BLaER1 (cell line): Measurements from ENCODE around the gene GNAO1.

Source experiments
- H3K27ac ChIP-seq: shearing (Covaris generic); formaldehyde crosslinking; 2 replicates; pipeline ENCODE4 v1.8.1; 2022
- H3K27me3 ChIP-seq: shearing (Covaris generic); formaldehyde crosslinking; 2 replicates; pipeline ENCODE4 v1.8.1; 2022
- H3K36me3 ChIP-seq: shearing (Covaris generic); formaldehyde crosslinking; 2 replicates; pipeline ENCODE4 v1.8.1; 2022
- H3K4me1 ChIP-seq: shearing (Covaris generic); formaldehyde crosslinking; 2 replicates; pipeline ENCODE4 v1.8.1; 2022
- H3K4me2 ChIP-seq: shearing (Covaris generic); formaldehyde crosslinking; 2 replicates; pipeline ENCODE4 v1.8.1; 2022
- H3K4me3 ChIP-seq: shearing (Covaris generic); formaldehyde crosslinking; 2 replicates; pipeline ENCODE4 v1.8.1; 2022
- H3K9ac ChIP-seq: shearing (Covaris generic); formaldehyde crosslinking; 2 replicates; pipeline ENCODE4 v1.8.1; 2022
- H3K9me3 ChIP-seq: shearing (Covaris generic); formaldehyde crosslinking; 2 replicates; pipeline ENCODE4 v1.8.1; 2022
- H4K20me1 ChIP-seq: shearing (Covaris generic); formaldehyde crosslinking; 2 replicates; pipeline ENCODE4 v1.8.1; 2022
- Cebpa-rat ChIP-seq: shearing (Covaris generic); IDR thresholded peaks from 2 replicates; pipeline ENCODE4 v1.8.1; 2022

Gene GNAO1

GRCh38 chr16:56325956-56326355 is 134.7 kb downstream of the GNAO1 start:
- H3K9me3 ChIP-seq: no peaks in the 10 kb centered on the region
- no peak overlapping the region for H3K4me3 ChIP-seq
- H3K27me3 ChIP-seq: no peaks in the 10 kb centered on the region
- no peak for TF ChIP-seq Cebpa-rat
- H3K27ac ChIP-seq: peak overlapping the region; percentile 51; the same call in 1 of the 2 replicates
- H4K20me1 ChIP-seq: no peaks in the 10 kb centered on the region
- H3K4me1 ChIP-seq: peaks cover 36% of the 10 kb centered on the region
- no peaks in the 10 kb centered on the region for H3K36me3 ChIP-seq
- peak overlapping the region; percentile 89 for H3K4me2 ChIP-seq
- peak overlapping the region; percentile 27; the same call in 1 of the 2 replicates for H3K9ac ChIP-seq

DNA sequence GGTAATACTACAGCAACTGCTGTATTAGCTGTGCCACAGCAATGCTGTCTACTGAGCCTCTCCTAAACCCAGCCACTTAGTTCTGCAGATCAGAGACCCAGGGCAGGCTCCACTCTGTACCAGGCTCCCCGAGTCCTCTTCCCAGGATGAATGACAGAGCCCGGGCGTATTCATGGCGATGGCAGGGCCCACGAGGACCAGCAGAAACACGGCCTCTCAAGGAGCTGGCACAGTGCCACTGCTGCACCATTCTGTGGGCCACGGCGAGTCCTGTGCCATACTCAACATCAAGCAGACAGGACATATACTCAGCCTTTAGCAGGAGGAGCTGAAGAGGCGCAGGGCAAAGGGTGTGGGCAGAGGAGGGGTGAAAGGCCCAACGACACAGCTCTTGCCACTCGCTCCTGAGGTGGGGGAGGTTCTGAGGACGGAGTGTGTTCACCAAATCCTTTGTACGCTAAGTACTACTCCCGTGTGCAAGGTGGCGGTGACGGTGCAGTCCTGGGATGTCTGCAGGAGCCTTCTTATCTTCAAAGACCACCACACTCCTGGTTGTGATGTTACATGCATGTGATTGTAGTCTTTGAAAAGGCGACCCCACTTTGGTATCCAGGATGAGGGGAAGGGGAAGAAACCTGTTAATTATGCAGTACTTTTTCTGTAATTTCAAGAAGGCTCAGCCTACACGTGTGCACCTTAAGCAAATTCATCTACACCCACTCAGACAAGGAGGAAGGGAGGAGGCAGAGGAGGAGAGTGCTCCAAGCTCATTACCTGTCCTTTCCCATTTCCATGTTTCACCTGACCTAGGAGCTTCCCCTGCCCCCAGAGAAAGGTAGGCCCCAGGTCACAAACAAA is 136.0 kb downstream of the GNAO1 start:
- Histone ChIP-seq H3K36me3 (no peaks in the 10 kb centered on the region), H3K4me3 (no peak overlapping the region), H3K4me1 (peaks cover 41% of the 10 kb centered on the region), H4K20me1 (no peaks in the 10 kb centered on the region), H3K27me3 (no peaks in the 10 kb centered on the region), H3K27ac (peak overlapping the region; percentile 51; the same call in 1 of the 2 replicates), H3K9me3 (no peaks in the 10 kb centered on the region), H3K9ac (peak overlapping the region; percentile 27; the same call in 1 of the 2 replicates), H3K4me2 (peak overlapping the region; percentile 89)
- TF ChIP-seq Cebpa-rat: no peak

DNA sequence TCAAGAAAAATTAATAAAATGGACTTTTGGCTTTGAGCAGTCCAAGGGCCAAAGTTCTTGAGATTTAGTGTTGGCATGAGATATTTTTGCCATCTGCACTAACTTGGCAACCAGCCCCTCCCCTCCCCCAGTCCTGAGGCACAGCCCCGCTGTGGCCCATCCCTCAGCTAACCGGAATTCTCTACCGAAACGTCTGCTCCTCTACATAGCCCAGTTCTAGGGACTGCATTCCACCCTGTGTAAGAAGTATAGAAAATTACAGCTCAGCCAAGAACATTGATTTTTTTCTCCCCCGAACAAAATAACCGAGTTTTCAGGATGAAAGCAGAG is 136.6 kb downstream of the GNAO1 start:
- peaks cover 46% of the 10 kb centered on the region for H3K4me1 ChIP-seq
- H4K20me1 ChIP-seq: no peaks in the 10 kb centered on the region
- TF ChIP-seq Cebpa-rat: no peak
- H3K27me3 ChIP-seq: no peaks in the 10 kb centered on the region
- H3K4me3 ChIP-seq: no peak overlapping the region
- no peaks in the 10 kb centered on the region for H3K9me3 ChIP-seq
- no peak overlapping the region for H3K4me2 ChIP-seq
- H3K27ac ChIP-seq: no peak overlapping the region
- no peaks in the 10 kb centered on the region for H3K36me3 ChIP-seq
- no peak overlapping the region for H3K9ac ChIP-seq

- no peak for TF ChIP-seq Cebpa-rat
- Histone ChIP-seq H3K4me3 (no peak overlapping the region), H4K20me1 (no peaks in the 10 kb centered on the region), H3K36me3 (no peaks in the 10 kb centered on the region), H3K4me2 (no peak overlapping the region), H3K9me3 (no peaks in the 10 kb centered on the region), H3K27me3 (no peaks in the 10 kb centered on the region), H3K9ac (no peak overlapping the region), H3K4me1 (peaks cover 51% of the 10 kb centered on the region), H3K27ac (no peak overlapping the region)
Measured at GRCh38 chr16:56328276-56329022, 137.2 kb downstream of the GNAO1 start.

GRCh38 chr16:56329887-56330286 is 138.6 kb downstream of the GNAO1 start:
- Histone ChIP-seq H3K4me2 (no peak overlapping the region), H3K9me3 (no peaks in the 10 kb centered on the region), H3K27me3 (no peaks in the 10 kb centered on the region), H3K27ac (no peak overlapping the region), H3K9ac (no peak overlapping the region), H3K4me3 (no peak overlapping the region), H3K4me1 (peaks cover 63% of the 10 kb centered on the region), H4K20me1 (no peaks in the 10 kb centered on the region), H3K36me3 (no peaks in the 10 kb centered on the region)
- no peak for TF ChIP-seq Cebpa-rat

DNA sequence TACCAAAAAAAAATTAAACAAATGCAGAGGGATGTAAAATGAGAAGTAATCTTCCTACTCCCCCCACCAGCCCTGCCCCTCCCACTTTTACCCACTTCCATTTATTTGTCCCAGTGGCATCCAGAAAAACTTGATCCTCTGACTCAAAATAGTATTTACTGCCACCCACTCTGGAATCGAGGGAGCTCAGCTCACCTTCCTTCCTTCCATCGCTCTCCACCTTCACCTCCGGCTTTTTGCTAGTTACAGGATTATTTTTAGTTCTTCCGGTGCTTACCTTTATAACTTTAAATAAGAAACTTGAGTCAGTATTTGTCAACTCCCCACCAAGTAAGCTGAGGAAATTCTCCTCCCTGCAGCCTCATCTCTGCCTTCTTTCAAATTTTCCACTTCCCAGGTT is 139.2 kb downstream of the GNAO1 start:
- peak overlapping the region; percentile 75 for H3K4me2 ChIP-seq
- no peak for TF ChIP-seq Cebpa-rat

DNA sequence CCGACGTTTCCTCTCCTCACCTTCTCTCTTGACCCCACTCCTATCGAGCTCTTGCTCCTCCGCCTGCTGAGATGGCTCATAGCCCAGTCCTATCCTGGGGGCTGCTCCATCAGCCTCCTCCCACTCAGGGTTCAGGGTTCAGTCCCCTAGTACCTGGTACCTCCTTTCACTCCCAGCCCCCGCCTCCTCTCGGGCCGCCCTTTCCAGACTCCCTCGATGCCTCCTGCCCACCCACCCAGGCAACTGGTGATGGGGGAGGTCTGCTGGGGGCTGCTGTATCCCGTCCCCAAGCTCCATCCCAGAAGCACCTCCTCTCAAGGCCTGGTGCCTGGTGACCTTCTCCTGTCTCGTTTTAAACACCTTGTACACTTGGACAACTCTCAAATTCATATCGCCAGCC is 140.1 kb downstream of the GNAO1 start:
- Histone ChIP-seq H3K27ac (peak overlapping the region; percentile 50; the same call in 1 of the 2 replicates), H3K4me1 (peaks cover 70% of the 10 kb centered on the region), H3K9me3 (no peaks in the 10 kb centered on the region), H3K4me3 (no peak overlapping the region), H4K20me1 (no peaks in the 10 kb centered on the region), H3K9ac (no peak overlapping the region), H3K4me2 (peak overlapping the region; percentile 75), H3K27me3 (no peaks in the 10 kb centered on the region), H3K36me3 (no peaks in the 10 kb centered on the region)
- TF ChIP-seq Cebpa-rat: no peak

More for the DNA sequence above, 139.2 kb downstream of the GNAO1 start:
- H3K36me3 ChIP-seq: no peaks in the 10 kb centered on the region
- H4K20me1 ChIP-seq: no peaks in the 10 kb centered on the region
- no peak overlapping the region for H3K9ac ChIP-seq
- H3K27ac ChIP-seq: peak overlapping the region; percentile 50; the same call in 1 of the 2 replicates
- no peaks in the 10 kb centered on the region for H3K9me3 ChIP-seq
- H3K4me3 ChIP-seq: no peak overlapping the region
- peaks cover 69% of the 10 kb centered on the region for H3K4me1 ChIP-seq
- H3K27me3 ChIP-seq: no peaks in the 10 kb centered on the region

DNA sequence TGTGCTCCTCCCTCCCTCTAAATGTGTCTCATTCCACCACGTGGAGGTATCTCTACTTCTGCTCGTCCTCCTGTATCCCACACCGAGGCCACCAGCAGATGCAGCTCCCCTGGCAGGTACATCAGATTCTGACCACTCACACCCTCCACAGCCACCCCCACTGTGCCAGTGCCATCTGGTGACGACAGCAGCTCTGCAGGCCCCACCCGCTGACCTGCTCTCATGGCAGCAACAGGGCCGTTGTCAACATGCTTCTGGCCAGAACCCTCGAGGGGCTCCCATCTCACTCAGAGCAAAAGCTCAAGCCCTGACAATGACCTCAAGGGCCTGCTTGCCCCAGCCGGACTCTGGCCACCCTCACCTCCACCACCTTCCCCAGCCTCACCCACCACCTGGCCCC is 140.6 kb downstream of the GNAO1 start:
- no peak overlapping the region for H3K4me3 ChIP-seq
- no peaks in the 10 kb centered on the region for H3K36me3 ChIP-seq
- H3K9ac ChIP-seq: no peak overlapping the region
- peaks cover 70% of the 10 kb centered on the region for H3K4me1 ChIP-seq
- H4K20me1 ChIP-seq: no peaks in the 10 kb centered on the region
- H3K9me3 ChIP-seq: no peaks in the 10 kb centered on the region
- no peaks in the 10 kb centered on the region for H3K27me3 ChIP-seq
- 0 out of 2 replicates have a peak overlapping the region, but pooled peaks have one; percentile 50 for H3K27ac ChIP-seq
- no peak for TF ChIP-seq Cebpa-rat
- H3K4me2 ChIP-seq: 0 out of 2 replicates have a peak overlapping the region, but pooled peaks have one; percentile 7

DNA sequence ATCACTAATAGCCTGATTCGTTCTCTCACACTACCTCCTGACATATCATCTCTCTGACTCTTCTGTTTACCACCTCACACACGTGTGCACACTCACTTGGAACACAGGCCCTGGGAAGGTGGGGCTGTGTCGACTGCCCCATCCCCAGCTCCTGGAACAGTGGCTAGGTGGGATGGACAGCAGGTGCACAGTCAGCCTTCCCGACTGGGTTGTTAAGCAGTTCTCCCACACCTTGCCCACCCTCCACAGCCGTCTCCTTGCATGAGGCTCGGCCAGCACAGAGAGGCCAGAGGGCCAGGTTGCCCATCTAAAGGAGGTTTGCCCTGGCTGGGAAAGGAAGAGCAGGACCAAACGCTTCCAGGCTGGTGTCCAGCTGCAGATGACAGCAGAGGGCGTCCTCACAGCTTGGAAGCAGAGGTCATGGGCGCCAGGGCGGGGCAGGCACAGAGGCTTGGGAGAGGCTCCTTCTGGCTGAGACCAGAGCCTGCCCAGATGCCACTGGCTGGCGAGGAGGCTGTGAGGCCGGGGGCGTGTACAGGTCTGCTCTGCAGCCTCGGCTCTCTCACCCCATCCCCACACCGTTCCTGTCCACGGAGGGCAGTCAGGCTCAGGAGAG is 141.3 kb downstream of the GNAO1 start:
- TF ChIP-seq Cebpa-rat: no peak
- no peak overlapping the region for H3K4me3 ChIP-seq
- H3K27ac ChIP-seq: no peak overlapping the region
- no peaks in the 10 kb centered on the region for H4K20me1 ChIP-seq
- H3K27me3 ChIP-seq: no peaks in the 10 kb centered on the region
- H3K4me2 ChIP-seq: no peak overlapping the region
- H3K36me3 ChIP-seq: no peaks in the 10 kb centered on the region
- H3K9me3 ChIP-seq: no peaks in the 10 kb centered on the region
- peaks cover 70% of the 10 kb centered on the region for H3K4me1 ChIP-seq
- no peak overlapping the region for H3K9ac ChIP-seq

- H3K4me3 ChIP-seq: no peak overlapping the region
- H3K9me3 ChIP-seq: no peaks in the 10 kb centered on the region
- no peak for TF ChIP-seq Cebpa-rat
- H3K4me1 ChIP-seq: peaks cover 83% of the 10 kb centered on the region
- no peak overlapping the region for H3K9ac ChIP-seq
- H4K20me1 ChIP-seq: no peaks in the 10 kb centered on the region
- no peak overlapping the region for H3K27ac ChIP-seq
- H3K4me2 ChIP-seq: 0 out of 2 replicates have a peak overlapping the region, but pooled peaks have one; percentile 89
- no peaks in the 10 kb centered on the region for H3K27me3 ChIP-seq
- no peaks in the 10 kb centered on the region for H3K36me3 ChIP-seq
Measured at GRCh38 chr16:56334761-56335160, 143.5 kb downstream of the GNAO1 start.
